C4-2B (cell line): ENCODE measurements around the gene OARD1.
"Not testable (repeated sequence)": the region's sequence is repeated elsewhere in the genome, so short reads cannot be mapped to it uniquely, and the experiment has no call there.

Experiments used
- ZFX ChIP-seq: fragments of 450-650 bp; IDR thresholded peaks from 2 replicates; pipeline ENCODE4 v1.6.1; 2017
- TF ChIP-seq, protein P1 (sequence below): fragments of 450-650 bp; conservative IDR thresholded peaks from 2 replicates; pipeline ENCODE4 v1.5.1; 2017; ENCODE audit warnings: mild to moderate bottlenecking

DNA sequence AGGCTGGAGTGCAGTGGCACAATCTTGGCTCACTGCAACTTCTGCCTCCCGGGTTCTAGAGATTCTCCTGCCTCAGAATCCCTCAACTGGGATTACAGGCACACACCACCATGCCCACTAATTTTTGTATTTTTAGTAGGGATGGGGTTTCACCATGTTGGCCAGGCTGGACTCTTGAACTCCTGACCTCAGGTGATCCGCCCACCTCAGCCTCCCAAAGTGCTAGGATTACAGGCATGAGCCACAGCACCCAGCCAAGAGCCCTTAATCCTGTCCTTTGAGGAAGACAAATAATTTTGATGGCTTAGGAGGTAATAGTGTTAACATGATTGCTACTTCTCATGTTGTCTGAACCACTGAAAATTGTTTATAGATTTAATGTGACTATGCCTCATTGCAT, 42.9 kb upstream of the OARD1 start:
- TF ChIP-seq, protein P1, sequence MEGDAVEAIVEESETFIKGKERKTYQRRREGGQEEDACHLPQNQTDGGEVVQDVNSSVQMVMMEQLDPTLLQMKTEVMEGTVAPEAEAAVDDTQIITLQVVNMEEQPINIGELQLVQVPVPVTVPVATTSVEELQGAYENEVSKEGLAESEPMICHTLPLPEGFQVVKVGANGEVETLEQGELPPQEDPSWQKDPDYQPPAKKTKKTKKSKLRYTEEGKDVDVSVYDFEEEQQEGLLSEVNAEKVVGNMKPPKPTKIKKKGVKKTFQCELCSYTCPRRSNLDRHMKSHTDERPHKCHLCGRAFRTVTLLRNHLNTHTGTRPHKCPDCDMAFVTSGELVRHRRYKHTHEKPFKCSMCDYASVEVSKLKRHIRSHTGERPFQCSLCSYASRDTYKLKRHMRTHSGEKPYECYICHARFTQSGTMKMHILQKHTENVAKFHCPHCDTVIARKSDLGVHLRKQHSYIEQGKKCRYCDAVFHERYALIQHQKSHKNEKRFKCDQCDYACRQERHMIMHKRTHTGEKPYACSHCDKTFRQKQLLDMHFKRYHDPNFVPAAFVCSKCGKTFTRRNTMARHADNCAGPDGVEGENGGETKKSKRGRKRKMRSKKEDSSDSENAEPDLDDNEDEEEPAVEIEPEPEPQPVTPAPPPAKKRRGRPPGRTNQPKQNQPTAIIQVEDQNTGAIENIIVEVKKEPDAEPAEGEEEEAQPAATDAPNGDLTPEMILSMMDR: not testable (repeated sequence)
- TF ChIP-seq ZFX: not testable (repeated sequence)
